ENCODE measurements around the gene UNC93B1.

The UNC93B1 gene, protein sequence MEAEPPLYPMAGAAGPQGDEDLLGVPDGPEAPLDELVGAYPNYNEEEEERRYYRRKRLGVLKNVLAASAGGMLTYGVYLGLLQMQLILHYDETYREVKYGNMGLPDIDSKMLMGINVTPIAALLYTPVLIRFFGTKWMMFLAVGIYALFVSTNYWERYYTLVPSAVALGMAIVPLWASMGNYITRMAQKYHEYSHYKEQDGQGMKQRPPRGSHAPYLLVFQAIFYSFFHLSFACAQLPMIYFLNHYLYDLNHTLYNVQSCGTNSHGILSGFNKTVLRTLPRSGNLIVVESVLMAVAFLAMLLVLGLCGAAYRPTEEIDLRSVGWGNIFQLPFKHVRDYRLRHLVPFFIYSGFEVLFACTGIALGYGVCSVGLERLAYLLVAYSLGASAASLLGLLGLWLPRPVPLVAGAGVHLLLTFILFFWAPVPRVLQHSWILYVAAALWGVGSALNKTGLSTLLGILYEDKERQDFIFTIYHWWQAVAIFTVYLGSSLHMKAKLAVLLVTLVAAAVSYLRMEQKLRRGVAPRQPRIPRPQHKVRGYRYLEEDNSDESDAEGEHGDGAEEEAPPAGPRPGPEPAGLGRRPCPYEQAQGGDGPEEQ

DNA sequence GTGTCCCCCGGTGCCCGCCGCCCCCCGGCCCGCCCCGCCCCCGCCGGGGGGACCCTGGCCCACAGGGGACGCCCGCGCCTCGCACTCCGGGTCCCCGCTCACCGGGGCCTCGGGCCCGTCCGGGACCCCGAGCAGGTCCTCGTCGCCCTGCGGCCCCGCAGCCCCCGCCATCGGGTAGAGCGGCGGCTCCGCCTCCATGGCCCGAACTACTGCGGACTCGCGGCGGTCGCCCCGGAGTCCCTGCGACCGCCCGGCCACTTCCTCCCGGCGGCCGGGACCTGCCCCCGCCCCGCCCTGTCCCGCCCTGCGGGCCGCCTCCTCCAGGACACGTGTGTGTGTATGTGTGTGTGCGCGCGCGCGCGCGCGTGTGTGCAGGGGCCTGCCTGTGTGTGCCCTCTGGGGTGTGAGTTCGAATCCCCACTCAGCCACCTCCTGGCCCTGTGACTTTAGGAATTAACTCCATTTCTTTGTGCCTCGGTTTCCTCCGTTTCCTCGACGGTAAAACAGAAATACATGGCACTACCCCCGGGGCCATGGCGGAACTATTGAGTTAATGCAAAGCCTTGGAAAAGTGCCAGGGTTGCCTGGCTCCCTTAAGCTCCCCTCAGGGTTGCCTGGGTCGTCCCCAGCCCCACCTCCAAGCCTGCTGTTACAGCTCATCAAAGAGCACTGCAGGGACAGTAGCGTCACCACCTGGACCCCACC lies at the start of gene UNC93B1:
UNC93B1 (minus strand) TSS at position 252 of the 705 bp plus-strand sequence; CDS start at position 198, 54 bp downstream.
- in situ Hi-C loops (cut with HindIII; ENCODE audit: low sequenced_read_pairs): no loop called here
- peak within 1 kb of the TSS; percentile 51 for H3K4me3 ChIP-seq (ENCODE audit: low read depth, low read length)
- TF ChIP-seq, protein P1, sequence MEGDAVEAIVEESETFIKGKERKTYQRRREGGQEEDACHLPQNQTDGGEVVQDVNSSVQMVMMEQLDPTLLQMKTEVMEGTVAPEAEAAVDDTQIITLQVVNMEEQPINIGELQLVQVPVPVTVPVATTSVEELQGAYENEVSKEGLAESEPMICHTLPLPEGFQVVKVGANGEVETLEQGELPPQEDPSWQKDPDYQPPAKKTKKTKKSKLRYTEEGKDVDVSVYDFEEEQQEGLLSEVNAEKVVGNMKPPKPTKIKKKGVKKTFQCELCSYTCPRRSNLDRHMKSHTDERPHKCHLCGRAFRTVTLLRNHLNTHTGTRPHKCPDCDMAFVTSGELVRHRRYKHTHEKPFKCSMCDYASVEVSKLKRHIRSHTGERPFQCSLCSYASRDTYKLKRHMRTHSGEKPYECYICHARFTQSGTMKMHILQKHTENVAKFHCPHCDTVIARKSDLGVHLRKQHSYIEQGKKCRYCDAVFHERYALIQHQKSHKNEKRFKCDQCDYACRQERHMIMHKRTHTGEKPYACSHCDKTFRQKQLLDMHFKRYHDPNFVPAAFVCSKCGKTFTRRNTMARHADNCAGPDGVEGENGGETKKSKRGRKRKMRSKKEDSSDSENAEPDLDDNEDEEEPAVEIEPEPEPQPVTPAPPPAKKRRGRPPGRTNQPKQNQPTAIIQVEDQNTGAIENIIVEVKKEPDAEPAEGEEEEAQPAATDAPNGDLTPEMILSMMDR (IDR thresholded peaks at IDR 0.05; ENCODE audit: low read depth, low read length, missing control alignments): no peak
- DNase-seq (ENCODE audit: low read depth): no peak

DNA sequence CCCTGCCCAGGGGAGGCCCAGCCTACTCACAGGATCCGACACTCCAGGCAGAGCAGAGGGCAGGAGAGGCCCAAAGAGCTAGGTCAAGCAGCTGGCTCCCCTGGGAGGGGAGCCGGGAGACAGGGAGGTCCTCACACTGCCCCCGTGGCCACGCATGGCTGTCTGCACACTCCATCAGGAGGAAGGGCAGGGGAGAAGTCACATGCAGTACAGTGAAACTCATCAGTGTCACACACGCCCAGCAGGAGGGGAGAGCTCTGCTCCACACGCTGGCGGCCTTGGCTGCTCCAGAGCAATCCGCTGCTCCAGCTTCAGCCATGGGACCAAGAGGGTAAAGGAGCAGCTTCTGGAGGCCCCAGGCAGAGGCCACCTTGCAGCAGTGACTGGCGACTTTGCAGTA lies 49.2 kb upstream of the UNC93B1 start:
- H3K4me3 ChIP-seq (ENCODE audit: low read depth, low read length): no peak overlapping the region
- TF ChIP-seq, protein P1 (IDR thresholded peaks at IDR 0.05; ENCODE audit: low read depth, low read length, missing control alignments): no peak
- no peak for DNase-seq (ENCODE audit: low read depth)
- in situ Hi-C loops (cut with HindIII; ENCODE audit: low sequenced_read_pairs): no loop called here

DNA sequence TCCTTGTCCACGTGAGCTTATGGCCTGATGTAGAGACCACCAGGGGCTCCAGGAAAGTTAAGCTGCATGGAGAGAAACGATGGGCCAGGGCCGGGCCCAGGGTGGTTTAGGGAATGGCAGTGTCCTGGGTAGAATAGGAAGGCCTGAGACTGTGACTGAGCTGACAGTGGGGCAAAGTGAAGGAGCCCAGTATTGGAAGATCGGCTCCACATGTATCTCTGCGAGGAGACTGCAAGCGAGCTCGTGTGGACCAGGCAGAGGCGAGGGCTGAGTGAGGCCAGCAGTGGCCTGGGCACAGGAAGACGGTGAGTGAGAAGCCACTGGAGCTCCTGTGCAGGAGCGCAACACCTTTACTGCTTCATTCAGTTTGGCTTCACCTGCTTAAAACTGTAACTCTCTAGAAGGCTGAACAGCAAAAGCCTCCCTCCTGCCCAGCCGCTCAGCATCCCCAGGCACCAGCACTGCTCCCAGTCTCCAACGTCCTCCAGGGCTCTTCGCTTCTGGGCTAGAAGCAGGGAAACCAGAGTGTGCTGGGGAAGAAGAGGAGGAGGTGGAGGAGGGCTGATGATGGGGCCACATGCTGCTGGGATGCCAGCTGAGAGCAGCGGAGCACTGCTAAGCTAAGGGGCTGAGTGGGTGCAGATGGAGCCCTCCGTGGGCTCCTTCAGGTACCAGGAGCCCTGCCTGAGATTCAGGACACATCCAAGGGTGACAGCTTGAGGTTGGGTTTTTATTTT lies 48.4 kb upstream of the UNC93B1 start:
- TF ChIP-seq, protein P1 (IDR thresholded peaks at IDR 0.05; ENCODE audit: low read depth, low read length, missing control alignments): no peak
- in situ Hi-C loops (cut with HindIII; ENCODE audit: low sequenced_read_pairs): no loop called here
- no peak overlapping the region for H3K4me3 ChIP-seq (ENCODE audit: low read depth, low read length)
- DNase-seq (ENCODE audit: low read depth): no peak

DNA sequence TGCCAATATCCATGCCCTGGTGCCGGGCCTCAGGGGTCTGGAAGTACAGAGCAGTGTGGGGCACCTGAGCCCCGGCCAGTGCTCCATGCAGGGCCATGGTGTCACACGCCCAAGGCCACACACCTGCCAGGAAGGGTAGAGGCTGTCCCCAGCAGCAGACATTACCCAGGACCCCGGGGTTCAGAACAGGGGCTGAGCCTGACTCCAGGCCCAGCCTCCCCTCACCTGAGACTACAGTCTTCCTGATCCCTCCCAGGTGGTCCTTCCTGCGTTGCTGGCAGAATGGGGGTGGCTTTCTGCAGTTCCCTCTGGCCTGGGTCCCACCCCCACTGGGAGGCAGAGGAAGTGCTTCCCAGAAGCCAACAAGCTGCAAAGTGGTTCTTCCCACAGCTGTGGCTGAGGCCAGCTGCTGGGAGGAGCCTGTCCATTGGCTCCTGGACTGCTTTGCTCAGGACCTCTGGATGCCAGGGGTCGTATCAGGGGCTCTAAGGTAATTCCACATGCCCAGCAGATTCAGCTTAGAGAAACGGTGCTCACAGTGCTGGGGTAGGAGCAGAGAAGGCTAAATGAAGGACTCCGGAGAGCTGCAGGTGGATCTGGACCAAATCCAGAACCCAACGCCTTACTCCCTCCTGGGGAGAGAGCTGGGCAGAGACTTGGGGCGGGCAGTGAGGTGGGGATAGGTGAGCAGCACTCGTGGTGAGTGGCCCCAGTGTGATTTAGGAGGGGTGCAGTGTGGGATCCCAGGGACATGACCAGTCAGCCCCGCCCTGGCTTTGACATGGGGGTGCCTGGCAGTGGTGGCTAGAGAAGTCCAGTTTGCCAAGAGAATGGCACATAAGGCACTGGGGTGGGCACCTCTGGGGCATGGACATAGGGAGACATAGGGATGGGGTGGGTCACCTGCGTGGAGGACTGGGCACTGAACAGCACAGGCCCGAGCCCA lies 47.6 kb upstream of the UNC93B1 start:
- H3K4me3 ChIP-seq (ENCODE audit: low read depth, low read length): no peak overlapping the region
- TF ChIP-seq, protein P1 (IDR thresholded peaks at IDR 0.05; ENCODE audit: low read depth, low read length, missing control alignments): no peak
- in situ Hi-C loops (cut with HindIII; ENCODE audit: low sequenced_read_pairs): no loop called here
- no peak for DNase-seq (ENCODE audit: low read depth)

DNA sequence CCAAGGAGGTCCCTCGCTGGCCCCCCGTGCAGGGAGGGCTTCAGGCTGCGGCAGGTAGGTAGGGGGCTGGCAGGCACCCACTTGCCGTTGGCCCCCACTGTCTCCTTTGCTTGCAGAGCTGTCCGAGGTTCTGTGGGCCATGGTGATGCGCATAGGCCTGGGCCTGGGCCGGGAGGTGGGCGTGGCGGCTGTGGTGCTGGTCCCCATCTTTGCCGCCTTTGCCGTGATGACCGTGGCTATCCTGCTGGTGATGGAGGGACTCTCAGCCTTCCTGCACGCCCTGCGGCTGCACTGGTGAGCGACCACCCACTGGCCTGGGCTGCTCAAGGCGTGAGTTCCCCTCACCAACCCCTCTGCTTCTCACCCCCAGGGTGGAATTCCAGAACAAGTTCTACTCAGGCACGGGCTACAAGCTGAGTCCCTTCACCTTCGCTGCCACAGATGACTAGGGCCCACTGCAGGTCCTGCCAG lies 46.5 kb upstream of the UNC93B1 start:
- no peak overlapping the region for H3K4me3 ChIP-seq (ENCODE audit: low read depth, low read length)
- no peak for DNase-seq (ENCODE audit: low read depth)
- in situ Hi-C loops (cut with HindIII; ENCODE audit: low sequenced_read_pairs): no loop called here
- TF ChIP-seq, protein P1 (IDR thresholded peaks at IDR 0.05; ENCODE audit: low read depth, low read length, missing control alignments): no peak
